ENCODE results near the gene GLA. TPM values are rescaled to one million over a fixed set of nuclear protein-coding genes. Genes with fewer than 3 reads are reported as not detected.

The GLA gene
- total and polyA plus RNA-seq, 2 of the 13 experiments (the other 11 are each of a cell fraction or from before 2014, with no cell fraction given), result 31.4 to 59.3 TPM

DNA sequence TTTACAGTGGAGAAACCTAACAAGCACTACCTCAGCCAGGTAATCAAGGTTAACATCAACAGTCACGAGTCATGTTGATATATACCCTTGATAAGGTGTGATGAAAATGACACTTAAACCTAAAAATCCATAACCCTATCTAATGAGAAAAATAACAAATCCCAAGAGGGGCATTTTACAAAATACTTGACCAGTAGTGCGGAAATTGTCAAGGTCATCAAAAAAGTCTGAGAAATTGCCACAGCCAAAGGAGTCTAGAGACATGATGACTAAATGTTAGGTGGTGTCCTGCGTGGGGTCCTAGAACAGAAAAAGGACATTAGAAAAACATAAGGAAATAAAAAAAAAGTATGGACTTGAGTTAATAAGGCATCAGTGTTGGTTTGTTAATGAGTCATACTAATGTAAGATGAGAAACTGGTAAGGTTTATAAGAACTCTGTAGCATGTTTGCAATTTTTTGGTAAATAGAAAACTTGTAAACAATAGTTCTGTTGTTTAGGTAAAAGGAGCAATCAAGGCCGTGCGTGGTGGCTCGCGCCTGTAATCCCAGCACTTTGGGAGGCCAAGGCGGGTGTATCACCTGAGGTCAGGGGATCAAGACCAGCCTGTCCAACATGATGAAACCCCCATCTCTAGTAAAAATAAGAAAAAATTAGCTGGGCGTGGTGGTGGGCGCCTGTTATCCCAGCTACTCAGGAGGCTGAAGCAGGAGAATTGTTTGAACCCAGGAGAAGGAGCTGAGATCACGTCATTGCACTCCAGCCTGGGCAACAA, 14.0 kb downstream of the GLA start (continued):
- TF ChIP-seq, protein P1, sequence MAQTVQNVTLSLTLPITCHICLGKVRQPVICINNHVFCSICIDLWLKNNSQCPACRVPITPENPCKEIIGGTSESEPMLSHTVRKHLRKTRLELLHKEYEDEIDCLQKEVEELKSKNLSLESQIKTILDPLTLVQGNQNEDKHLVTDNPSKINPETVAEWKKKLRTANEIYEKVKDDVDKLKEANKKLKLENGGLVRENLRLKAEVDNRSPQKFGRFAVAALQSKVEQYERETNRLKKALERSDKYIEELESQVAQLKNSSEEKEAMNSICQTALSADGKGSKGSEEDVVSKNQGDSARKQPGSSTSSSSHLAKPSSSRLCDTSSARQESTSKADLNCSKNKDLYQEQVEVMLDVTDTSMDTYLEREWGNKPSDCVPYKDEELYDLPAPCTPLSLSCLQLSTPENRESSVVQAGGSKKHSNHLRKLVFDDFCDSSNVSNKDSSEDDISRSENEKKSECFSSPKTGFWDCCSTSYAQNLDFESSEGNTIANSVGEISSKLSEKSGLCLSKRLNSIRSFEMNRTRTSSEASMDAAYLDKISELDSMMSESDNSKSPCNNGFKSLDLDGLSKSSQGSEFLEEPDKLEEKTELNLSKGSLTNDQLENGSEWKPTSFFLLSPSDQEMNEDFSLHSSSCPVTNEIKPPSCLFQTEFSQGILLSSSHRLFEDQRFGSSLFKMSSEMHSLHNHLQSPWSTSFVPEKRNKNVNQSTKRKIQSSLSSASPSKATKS (CRISPR knock-in tag; IDR thresholded peaks at IDR 0.05), result no peak
- peak; percentile 41; the same call in 1 of the 2 replicates for TF ChIP-seq POLR2G (IDR thresholded peaks at IDR 0.05; ENCODE audit: low read depth, low read length)

DNA sequence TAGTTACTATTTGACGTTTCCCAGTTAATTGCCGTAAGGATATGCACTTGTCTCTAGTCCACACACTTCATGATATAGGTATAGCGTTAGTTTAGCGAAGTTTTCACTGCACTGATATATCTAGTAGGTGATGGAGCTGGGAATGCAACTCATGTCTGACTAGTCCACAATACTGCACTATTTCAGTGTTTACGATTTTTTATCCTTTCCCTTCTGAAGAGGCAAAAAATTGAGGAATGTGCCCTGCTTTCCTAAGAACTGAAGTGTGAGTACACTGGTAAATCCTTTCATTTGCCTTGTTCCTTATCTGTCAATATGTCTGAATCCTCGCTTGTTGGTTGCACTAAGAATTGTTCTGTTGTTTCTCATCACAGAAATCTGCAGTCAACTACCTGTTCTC, 15.9 kb downstream of the GLA start:
- peak; percentile 47 for FAIRE-seq
- Histone ChIP-seq H3K27ac (ENCODE audit: extremely low read length, insufficient read depth, low read length) (peak overlapping the region; percentile 76), H3K36me3 (replicated peaks in 1 of 2; ENCODE audit: control insufficient read depth in 1 of 2, insufficient read depth in 2 of 2, low read length in 2 of 2) (peaks cover 0 to 4% of the 10 kb centered on the region in 2 experiments; a peak in 2 of 5 replicates), H3K4me1 (ENCODE audit: insufficient read depth, low read length) (peaks cover 23% of the 10 kb centered on the region), H3K27me3 (ENCODE audit: control insufficient read depth in 1 of 2, insufficient read depth in 2 of 2, low read length in 2 of 2) (no peaks in the 10 kb centered on the region; a peak in 1 of 5 replicates), H3K4me3 (replicated peaks in 1 of 3; ENCODE audit: insufficient read depth in 1 of 3, low read depth in 2 of 3, low read length in 3 of 3) (peak overlapping the region; percentile 69 to 78 (median 69); a peak in 4 of 6 replicates), H2AFZ (ENCODE audit: low read length) (no peak overlapping the region), H3K4me2 (ENCODE audit: low read depth, low read length) (peak overlapping the region; percentile 64), H4K20me1 (ENCODE audit: insufficient read depth, low read length) (no peaks in the 10 kb centered on the region), H3K79me2 (ENCODE audit: insufficient read depth, low read length) (peaks cover 18% of the 10 kb centered on the region), H3K9ac (ENCODE audit: insufficient read depth, low read depth, low read length) (peak overlapping the region; percentile 84), H3K9me3 (ENCODE audit: low read length) (no peaks in the 10 kb centered on the region)
- 34% methylated on average over 6 of the region's 6 CpGs for WGBS (ENCODE audit: low lambda C conversion rate)
- intact Hi-C loops (cut with micrococcal nuclease; ENCODE audit: unreplicated experiment), result loop anchor here (2.0 to 5.0 kb wide), 2 partner anchors 15 to 45 kb away; partner anchors contain the start of genes GLA and TIMM8A
- CTCF ChIA-PET (ENCODE audit: low intra/inter-chr PET ratio, low total read pairs), result no interaction called here
- TF ChIP-seq RBFOX2 (IDR thresholded peaks at IDR 0.05; ENCODE audit: low read depth, low read length) (peak; percentile 50), TEAD3 (CRISPR knock-in tag; optimal IDR thresholded peaks at IDR 0.05; ENCODE audit: borderline replicate concordance) (no peak)
- in situ Hi-C loops (cut with HindIII; ENCODE audit: extremely low pct_ligation_motif_present, low pct_unique_long_range_greater_than_20kb), result no loop called here
- ATAC-seq, result no peak
- POLR2A ChIA-PET, result interaction anchor here (1.5 to 2.1 kb wide), 2 partner anchors 16 to 44 kb away, joined by 14 to 35 read pairs; partner anchors contain the start of genes GLA, HNRNPH2 and TIMM8A
- BruUV-seq (replicated peaks), result no TSS peak
- DNase-seq (ENCODE audit: low spot score), result no peak

All from HepG2 (cell line).